Tibial artery (tissue), 4 donors: Measurements from ENCODE around the gene ADGRA3.

ENCODE experiments used
- DNase-seq, 2 donors: peaks; one replicate each; pipeline ENCODE4 v3.0.0-alpha.2; 2019
- H3K27ac ChIP-seq, 2 donors: fragments of 200-600 bp; sonication (generic) in 1 of 2; 1 replicate in 1 of 2; 2 replicates in 1 of 2; pipeline ENCODE4 v1.5.1; 2018 to 2019; ENCODE audit warnings: mild to moderate bottlenecking in 1 of 2
- H3K27me3 ChIP-seq, 2 donors: fragments of 200-600 bp; sonication (generic) in 1 of 2; one replicate each; pipeline versions ENCODE4 v1.5.1 to v1.6.0; 2016 to 2019
- H3K36me3 ChIP-seq, 3 donors: fragments of 200-600 bp; sonication (generic) in 2 of 3; one replicate each; pipeline ENCODE4 v1.5.1; 2016 to 2019; ENCODE audit warnings: mild to moderate bottlenecking in 2 of 3
- H3K4me1 ChIP-seq, 4 donors: fragments of 200-600 bp; sonication (generic) in 2 of 4; 1 replicate in 3 of 4; 2 replicates in 1 of 4; pipeline ENCODE4 v1.5.1; 2016 to 2019
- H3K4me3 ChIP-seq, 2 donors: fragments of 200-600 bp; sonication (generic) in 1 of 2; 1 replicate in 1 of 2; 2 replicates in 1 of 2; pipeline ENCODE4 v1.5.1; 2018 to 2019; ENCODE audit warnings: mild to moderate bottlenecking in 2 of 2
- H3K9me3 ChIP-seq, 3 donors: fragments of 200-600 bp; sonication (generic) in 1 of 3; one replicate each; pipeline ENCODE4 v1.5.1; 2016 to 2019
- intact Hi-C: fragments of 100-400 bp; cut with DNase I; formaldehyde crosslinking; loops from one replicate; pipeline ENCODE4 v1.15.0; 2023; ENCODE audit warnings: low total_unique reads
- TF ChIP-seq, protein P1 (sequence below), 2 experiments: fragments of 200-600 bp in 1 of 2; fragments of 450-650 bp in 1 of 2; IDR thresholded peaks; one replicate each; pipeline ENCODE4 v1.5.1; 2017 to 2019; ENCODE audit warnings: antibody characterized with exemption in 2 of 2, mild to moderate bottlenecking in 1 of 2, moderate library complexity in 1 of 2

The ADGRA3 gene

DNA sequence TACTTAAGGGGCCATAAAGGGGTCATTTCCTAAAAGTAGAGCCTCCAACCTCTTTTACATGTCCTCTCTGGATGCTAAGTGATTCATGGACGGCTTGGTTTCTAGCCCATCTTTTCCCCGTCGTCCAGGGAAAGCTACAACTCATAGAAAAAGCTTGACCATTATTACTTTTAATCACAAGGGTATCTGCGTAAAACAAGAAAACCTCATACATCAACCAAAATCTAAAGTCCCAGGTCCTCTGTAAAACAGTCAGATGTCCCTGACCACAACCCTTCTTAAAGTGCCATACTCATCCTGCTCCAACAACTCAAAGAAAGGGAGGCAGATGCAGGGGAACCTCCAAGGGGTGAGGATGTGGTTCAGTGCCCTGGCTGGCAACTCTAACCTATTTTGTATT lies 29.6 kb downstream of the ADGRA3 start:
- Histone ChIP-seq H3K27ac (no peak overlapping the region), H3K27me3 (no peaks in the 10 kb centered on the region), H3K4me3 (no peak overlapping the region), H3K36me3 (no peaks in the 10 kb centered on the region), H3K9me3 (no peaks in the 10 kb centered on the region), H3K4me1 (peaks cover 0 to 3% (median 0%) of the 10 kb centered on the region in 4 donors)
- TF ChIP-seq, protein P1, sequence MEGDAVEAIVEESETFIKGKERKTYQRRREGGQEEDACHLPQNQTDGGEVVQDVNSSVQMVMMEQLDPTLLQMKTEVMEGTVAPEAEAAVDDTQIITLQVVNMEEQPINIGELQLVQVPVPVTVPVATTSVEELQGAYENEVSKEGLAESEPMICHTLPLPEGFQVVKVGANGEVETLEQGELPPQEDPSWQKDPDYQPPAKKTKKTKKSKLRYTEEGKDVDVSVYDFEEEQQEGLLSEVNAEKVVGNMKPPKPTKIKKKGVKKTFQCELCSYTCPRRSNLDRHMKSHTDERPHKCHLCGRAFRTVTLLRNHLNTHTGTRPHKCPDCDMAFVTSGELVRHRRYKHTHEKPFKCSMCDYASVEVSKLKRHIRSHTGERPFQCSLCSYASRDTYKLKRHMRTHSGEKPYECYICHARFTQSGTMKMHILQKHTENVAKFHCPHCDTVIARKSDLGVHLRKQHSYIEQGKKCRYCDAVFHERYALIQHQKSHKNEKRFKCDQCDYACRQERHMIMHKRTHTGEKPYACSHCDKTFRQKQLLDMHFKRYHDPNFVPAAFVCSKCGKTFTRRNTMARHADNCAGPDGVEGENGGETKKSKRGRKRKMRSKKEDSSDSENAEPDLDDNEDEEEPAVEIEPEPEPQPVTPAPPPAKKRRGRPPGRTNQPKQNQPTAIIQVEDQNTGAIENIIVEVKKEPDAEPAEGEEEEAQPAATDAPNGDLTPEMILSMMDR (IDR thresholded peaks at IDR 0.05) = no peak
- intact Hi-C loops = no loop called here
- DNase-seq = no peak

- no peaks in the 10 kb centered on the region for H3K9me3 ChIP-seq
- H3K4me3 ChIP-seq = no peak overlapping the region
- TF ChIP-seq, protein P1 (IDR thresholded peaks at IDR 0.05) = no peak
- no peaks in the 10 kb centered on the region for H3K36me3 ChIP-seq
- DNase-seq = no peak
- H3K27ac ChIP-seq = no peak overlapping the region
- H3K4me1 ChIP-seq = peaks cover 0 to 2% (median 0%) of the 10 kb centered on the region in 4 donors
- no peaks in the 10 kb centered on the region for H3K27me3 ChIP-seq
- intact Hi-C loops = no loop called here
Measured at GRCh38 chr4:22485737-22486136, 30.1 kb downstream of the ADGRA3 start.

- Histone ChIP-seq H3K36me3 (no peaks in the 10 kb centered on the region), H3K27me3 (no peaks in the 10 kb centered on the region), H3K9me3 (no peaks in the 10 kb centered on the region), H3K4me1 (no peaks in the 10 kb centered on the region), H3K4me3 (no peak overlapping the region), H3K27ac (no peak overlapping the region)
- intact Hi-C loops = no loop called here
- TF ChIP-seq, protein P1 (IDR thresholded peaks at IDR 0.05) = no peak
- no peak for DNase-seq
Measured at GRCh38 chr4:22483551-22483981, 32.3 kb downstream of the ADGRA3 start.

DNA sequence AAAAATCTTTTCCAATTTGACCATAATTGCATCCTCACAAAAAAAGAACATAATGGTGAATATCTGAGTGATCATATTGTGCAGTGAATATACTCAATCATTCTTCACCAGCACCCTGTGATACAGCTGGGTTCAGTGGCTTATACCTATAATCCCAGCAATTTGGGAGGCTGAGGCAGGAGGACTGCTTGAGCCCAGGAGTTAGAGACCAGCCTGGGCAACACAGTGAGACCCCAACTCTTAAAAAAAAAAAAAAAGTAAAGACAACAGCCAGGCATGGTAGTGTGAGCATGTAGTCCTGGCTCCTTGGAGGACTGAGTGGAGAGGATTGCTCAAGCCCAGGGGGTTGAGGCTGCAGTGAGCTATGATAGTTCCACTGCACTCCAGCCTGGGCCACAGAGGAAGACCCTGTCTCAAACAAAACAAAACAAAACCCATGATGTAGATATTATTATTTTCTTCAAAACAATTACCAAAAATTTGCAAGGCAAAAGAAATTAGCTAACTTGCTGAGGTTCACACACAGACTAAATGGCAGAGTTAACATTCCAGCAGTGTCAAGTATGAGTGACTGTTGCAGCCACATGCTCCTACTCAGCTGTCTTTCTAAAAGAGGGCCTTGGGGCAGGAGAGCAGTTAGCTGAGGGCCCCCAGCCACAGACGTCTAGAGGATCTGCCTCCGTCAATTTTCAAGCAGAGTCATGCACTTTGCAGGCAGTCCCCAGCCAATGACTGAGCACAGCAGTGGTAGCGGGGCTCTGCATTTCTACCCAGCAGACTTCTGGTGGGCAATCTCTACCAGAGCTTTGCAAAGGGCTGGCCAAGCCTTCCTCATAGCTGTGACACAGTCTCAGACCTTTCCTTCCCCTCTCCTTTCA lies 33.4 kb downstream of the ADGRA3 start:
- H3K4me1 ChIP-seq = no peaks in the 10 kb centered on the region
- H3K27me3 ChIP-seq = no peaks in the 10 kb centered on the region
- no peaks in the 10 kb centered on the region for H3K36me3 ChIP-seq
- no peaks in the 10 kb centered on the region for H3K9me3 ChIP-seq
- H3K27ac ChIP-seq = no peak overlapping the region
- H3K4me3 ChIP-seq = no peak overlapping the region
- DNase-seq = no peak
- intact Hi-C loops = no loop called here
- TF ChIP-seq, protein P1 (IDR thresholded peaks at IDR 0.05) = no peak

GRCh38 chr4:22480675-22481327 lies 35.1 kb downstream of the ADGRA3 start:
- TF ChIP-seq, protein P1 (IDR thresholded peaks at IDR 0.05) = no peak
- H3K27me3 ChIP-seq = no peaks in the 10 kb centered on the region
- no peak for DNase-seq
- H3K36me3 ChIP-seq = no peaks in the 10 kb centered on the region
- no peak overlapping the region for H3K27ac ChIP-seq
- intact Hi-C loops = no loop called here
- H3K9me3 ChIP-seq = no peaks in the 10 kb centered on the region
- H3K4me1 ChIP-seq = no peaks in the 10 kb centered on the region
- no peak overlapping the region for H3K4me3 ChIP-seq
